HepG2 (cell line): ENCODE measurements around the gene VIT. TPM values are rescaled to one million over a fixed set of nuclear protein-coding genes. Genes with fewer than 3 reads are reported as not detected.

Experiments
- MIXL1 ChIP-seq: IDR thresholded peaks from 2 replicates; pipeline ENCODE4 v1.6.1; 2016
- SOX13 ChIP-seq, 3 experiments: fragments of 450-650 bp in 1 of 3; sonication (generic) in 1 of 3; formaldehyde crosslinking in 1 of 3; IDR thresholded peaks in 2 of 3; conservative IDR thresholded peaks in 1 of 3; 2 replicates each; pipeline versions ENCODE4 v1.5.0 to v1.6.1; 2016 to 2020; ENCODE audit warnings: antibody characterized with exemption in 1 of 3, mild to moderate bottlenecking in 1 of 3, missing compliant biosample characterization in 1 of 3, missing genetic modification reagents in 1 of 3, moderate library complexity in 1 of 3
- SP1 ChIP-seq, 2 experiments: fragments of 450-650 bp in 1 of 2; sonication (generic) in 1 of 2; formaldehyde crosslinking in 1 of 2; IDR thresholded peaks; 2 replicates each; pipeline versions ENCODE4 v1.4.0 to v1.6.1; 2016 to 2020; ENCODE audit warnings: missing genetic modification reagents in 1 of 2
- TBX3 ChIP-seq: fragments of 450-650 bp; IDR thresholded peaks from 2 replicates; pipeline ENCODE4 v1.6.1; 2017; ENCODE audit warnings: antibody characterized with exemption, mild to moderate bottlenecking, inconsistent platforms, borderline replicate concordance
- XRCC5 ChIP-seq: fragments of 200-400 bp; formaldehyde crosslinking; optimal IDR thresholded peaks from 2 replicates; pipeline ENCODE3; 2017; ENCODE audit warnings: mild to moderate bottlenecking, low read length
- ZNF17 ChIP-seq: sonication (generic); formaldehyde crosslinking; IDR thresholded peaks from 2 replicates; pipeline ENCODE4 v1.5.0; 2020; ENCODE audit warnings: mild to moderate bottlenecking, missing genetic modification reagents
- ZNF530 ChIP-seq: sonication (generic); formaldehyde crosslinking; IDR thresholded peaks from 2 replicates; pipeline ENCODE4 v1.5.0; 2020; ENCODE audit warnings: low read depth, mild to moderate bottlenecking, missing genetic modification reagents
- ZNF564 ChIP-seq: sonication (generic); formaldehyde crosslinking; IDR thresholded peaks from 2 replicates; pipeline ENCODE4 v1.8.1; 2023; ENCODE audit warnings: mild to moderate bottlenecking, missing genetic modification reagents
- ZNF740 ChIP-seq: sonication (generic); formaldehyde crosslinking; IDR thresholded peaks from 2 replicates; pipeline ENCODE4 v1.4.0; 2020; ENCODE audit warnings: missing genetic modification reagents
- polyA plus RNA-seq, 8 experiments: library from polyadenylated mRNA; depleted of rRNA in 3 of 8; stranded (reverse) in 7 of 8; unstranded in 1 of 8; fragments of >200 nt; fragmentation: Illumina TruSeq in 4 of 8; extraction: Trizol in 4 of 8; gene quantifications; 2 replicates each; pipeline versions ENCODE4 v1.2.1 to v1.2.3, GENCODE V29; 2011 to 2016; ENCODE audit warnings: low read depth in 4 of 8, missing spikeins in 1 of 8, mixed read lengths in 1 of 8; ENCODE audit not compliant: insufficient read depth in 1 of 8
- total RNA-seq, 5 experiments: library from RNA; depleted of rRNA; stranded (reverse); fragments of >200 nt; fragmentation: Illumina TruSeq; extraction: Trizol; gene quantifications; 2 replicates each; pipeline ENCODE4 v1.2.3, GENCODE V29; 2016; ENCODE audit warnings: low read depth in 1 of 5
- TF ChIP-seq, protein P1 (sequence below): conservative IDR thresholded peaks from 2 replicates; pipeline ENCODE4 v1.6.1; 2018; ENCODE audit warnings: missing genetic modification reagents
- TF ChIP-seq, protein P2 (sequence below): sonication (generic); formaldehyde crosslinking; IDR thresholded peaks from 2 replicates; pipeline ENCODE4 v1.8.0; 2022; ENCODE audit warnings: mild to moderate bottlenecking, missing genetic modification reagents, moderate library complexity
- TF ChIP-seq, protein P3 (sequence below): sonication (generic); formaldehyde crosslinking; conservative IDR thresholded peaks from 2 replicates; pipeline ENCODE4 v1.4.0; 2020; ENCODE audit warnings: missing genetic modification reagents
- TF ChIP-seq, protein P4 (sequence below): sonication (generic); formaldehyde crosslinking; IDR thresholded peaks from 2 replicates; pipeline ENCODE4 v1.4.0; 2020; ENCODE audit warnings: missing genetic modification reagents, borderline replicate concordance
- TF ChIP-seq, protein P5 (sequence below): sonication (generic); formaldehyde crosslinking; IDR thresholded peaks from 2 replicates; pipeline ENCODE4 v1.4.0; 2020; ENCODE audit warnings: missing genetic modification reagents

Gene VIT
- total and polyA plus RNA-seq, 2 of the 13 experiments (the other 11 are each of a cell fraction or from before 2014, with no cell fraction given) = not detected

DNA sequence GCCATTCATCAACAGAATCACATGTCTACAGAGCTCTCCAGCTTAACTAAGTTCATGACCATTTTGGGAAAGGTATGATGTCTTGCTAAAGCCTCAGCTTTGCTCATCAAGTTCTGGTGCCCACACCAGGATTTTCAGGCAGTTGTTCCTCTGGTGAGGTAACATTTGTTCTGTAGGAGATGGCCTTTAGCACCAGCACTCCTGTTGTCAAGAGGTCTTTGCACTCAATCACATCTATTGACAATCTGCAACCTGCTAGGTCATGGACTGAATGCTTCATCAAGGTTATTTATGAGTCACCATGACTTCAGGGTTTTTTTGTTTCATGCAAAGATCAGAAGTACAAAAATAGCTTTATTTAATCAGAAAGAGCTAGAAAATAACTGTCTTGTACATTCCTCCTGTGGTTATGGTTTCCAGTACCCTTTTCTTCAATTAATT lies 36.6 kb upstream of the VIT start (continued):
- TF ChIP-seq XRCC5 (no peak), ZNF17 (CRISPR knock-in tag) (no peak), MIXL1 (peak; percentile 78; the same call in 1 of the 2 replicates), TBX3 (peak; percentile 64; the same call in 1 of the 2 replicates), ZNF530 (CRISPR knock-in tag) (no peak), SOX13 (IDR thresholded peaks at IDR 0.05) (no peak), SOX13 (CRISPR knock-in tag; conservative IDR thresholded peaks at IDR 0.05 in 1 of 2, IDR thresholded peaks at IDR 0.05 in 1 of 2) (peak in 1 of 2 experiments; percentile 89; a peak in 2 of 4 replicates), ZNF740 (CRISPR knock-in tag) (no peak), ZNF564 (CRISPR knock-in tag) (no peak), SP1 (IDR thresholded peaks at IDR 0.05) (no peak), SP1 (CRISPR knock-in tag; IDR thresholded peaks at IDR 0.05) (no peak)
- TF ChIP-seq, protein P1, sequence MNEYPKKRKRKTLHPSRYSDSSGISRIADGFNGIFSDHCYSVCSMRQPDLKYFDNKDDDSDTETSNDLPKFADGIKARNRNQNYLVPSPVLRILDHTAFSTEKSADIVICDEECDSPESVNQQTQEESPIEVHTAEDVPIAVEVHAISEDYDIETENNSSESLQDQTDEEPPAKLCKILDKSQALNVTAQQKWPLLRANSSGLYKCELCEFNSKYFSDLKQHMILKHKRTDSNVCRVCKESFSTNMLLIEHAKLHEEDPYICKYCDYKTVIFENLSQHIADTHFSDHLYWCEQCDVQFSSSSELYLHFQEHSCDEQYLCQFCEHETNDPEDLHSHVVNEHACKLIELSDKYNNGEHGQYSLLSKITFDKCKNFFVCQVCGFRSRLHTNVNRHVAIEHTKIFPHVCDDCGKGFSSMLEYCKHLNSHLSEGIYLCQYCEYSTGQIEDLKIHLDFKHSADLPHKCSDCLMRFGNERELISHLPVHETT = no peak
- TF ChIP-seq, protein P2, sequence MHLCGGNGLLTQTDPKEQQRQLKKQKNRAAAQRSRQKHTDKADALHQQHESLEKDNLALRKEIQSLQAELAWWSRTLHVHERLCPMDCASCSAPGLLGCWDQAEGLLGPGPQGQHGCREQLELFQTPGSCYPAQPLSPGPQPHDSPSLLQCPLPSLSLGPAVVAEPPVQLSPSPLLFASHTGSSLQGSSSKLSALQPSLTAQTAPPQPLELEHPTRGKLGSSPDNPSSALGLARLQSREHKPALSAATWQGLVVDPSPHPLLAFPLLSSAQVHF (CRISPR knock-in tag) = no peak
- TF ChIP-seq, protein P3, sequence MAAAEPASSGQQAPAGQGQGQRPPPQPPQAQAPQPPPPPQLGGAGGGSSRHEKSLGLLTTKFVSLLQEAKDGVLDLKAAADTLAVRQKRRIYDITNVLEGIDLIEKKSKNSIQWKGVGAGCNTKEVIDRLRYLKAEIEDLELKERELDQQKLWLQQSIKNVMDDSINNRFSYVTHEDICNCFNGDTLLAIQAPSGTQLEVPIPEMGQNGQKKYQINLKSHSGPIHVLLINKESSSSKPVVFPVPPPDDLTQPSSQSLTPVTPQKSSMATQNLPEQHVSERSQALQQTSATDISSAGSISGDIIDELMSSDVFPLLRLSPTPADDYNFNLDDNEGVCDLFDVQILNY = no peak
- TF ChIP-seq, protein P4, sequence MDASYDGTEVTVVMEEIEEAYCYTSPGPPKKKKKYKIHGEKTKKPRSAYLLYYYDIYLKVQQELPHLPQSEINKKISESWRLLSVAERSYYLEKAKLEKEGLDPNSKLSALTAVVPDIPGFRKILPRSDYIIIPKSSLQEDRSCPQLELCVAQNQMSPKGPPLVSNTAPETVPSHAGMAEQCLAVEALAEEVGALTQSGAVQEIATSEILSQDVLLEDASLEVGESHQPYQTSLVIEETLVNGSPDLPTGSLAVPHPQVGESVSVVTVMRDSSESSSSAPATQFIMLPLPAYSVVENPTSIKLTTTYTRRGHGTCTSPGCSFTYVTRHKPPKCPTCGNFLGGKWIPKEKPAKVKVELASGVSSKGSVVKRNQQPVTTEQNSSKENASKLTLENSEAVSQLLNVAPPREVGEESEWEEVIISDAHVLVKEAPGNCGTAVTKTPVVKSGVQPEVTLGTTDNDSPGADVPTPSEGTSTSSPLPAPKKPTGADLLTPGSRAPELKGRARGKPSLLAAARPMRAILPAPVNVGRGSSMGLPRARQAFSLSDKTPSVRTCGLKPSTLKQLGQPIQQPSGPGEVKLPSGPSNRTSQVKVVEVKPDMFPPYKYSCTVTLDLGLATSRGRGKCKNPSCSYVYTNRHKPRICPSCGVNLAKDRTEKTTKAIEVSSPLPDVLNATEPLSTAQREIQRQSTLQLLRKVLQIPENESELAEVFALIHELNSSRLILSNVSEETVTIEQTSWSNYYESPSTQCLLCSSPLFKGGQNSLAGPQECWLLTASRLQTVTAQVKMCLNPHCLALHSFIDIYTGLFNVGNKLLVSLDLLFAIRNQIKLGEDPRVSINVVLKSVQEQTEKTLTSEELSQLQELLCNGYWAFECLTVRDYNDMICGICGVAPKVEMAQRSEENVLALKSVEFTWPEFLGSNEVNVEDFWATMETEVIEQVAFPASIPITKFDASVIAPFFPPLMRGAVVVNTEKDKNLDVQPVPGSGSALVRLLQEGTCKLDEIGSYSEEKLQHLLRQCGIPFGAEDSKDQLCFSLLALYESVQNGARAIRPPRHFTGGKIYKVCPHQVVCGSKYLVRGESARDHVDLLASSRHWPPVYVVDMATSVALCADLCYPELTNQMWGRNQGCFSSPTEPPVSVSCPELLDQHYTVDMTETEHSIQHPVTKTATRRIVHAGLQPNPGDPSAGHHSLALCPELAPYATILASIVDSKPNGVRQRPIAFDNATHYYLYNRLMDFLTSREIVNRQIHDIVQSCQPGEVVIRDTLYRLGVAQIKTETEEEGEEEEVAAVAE = no peak
- TF ChIP-seq, protein P5, sequence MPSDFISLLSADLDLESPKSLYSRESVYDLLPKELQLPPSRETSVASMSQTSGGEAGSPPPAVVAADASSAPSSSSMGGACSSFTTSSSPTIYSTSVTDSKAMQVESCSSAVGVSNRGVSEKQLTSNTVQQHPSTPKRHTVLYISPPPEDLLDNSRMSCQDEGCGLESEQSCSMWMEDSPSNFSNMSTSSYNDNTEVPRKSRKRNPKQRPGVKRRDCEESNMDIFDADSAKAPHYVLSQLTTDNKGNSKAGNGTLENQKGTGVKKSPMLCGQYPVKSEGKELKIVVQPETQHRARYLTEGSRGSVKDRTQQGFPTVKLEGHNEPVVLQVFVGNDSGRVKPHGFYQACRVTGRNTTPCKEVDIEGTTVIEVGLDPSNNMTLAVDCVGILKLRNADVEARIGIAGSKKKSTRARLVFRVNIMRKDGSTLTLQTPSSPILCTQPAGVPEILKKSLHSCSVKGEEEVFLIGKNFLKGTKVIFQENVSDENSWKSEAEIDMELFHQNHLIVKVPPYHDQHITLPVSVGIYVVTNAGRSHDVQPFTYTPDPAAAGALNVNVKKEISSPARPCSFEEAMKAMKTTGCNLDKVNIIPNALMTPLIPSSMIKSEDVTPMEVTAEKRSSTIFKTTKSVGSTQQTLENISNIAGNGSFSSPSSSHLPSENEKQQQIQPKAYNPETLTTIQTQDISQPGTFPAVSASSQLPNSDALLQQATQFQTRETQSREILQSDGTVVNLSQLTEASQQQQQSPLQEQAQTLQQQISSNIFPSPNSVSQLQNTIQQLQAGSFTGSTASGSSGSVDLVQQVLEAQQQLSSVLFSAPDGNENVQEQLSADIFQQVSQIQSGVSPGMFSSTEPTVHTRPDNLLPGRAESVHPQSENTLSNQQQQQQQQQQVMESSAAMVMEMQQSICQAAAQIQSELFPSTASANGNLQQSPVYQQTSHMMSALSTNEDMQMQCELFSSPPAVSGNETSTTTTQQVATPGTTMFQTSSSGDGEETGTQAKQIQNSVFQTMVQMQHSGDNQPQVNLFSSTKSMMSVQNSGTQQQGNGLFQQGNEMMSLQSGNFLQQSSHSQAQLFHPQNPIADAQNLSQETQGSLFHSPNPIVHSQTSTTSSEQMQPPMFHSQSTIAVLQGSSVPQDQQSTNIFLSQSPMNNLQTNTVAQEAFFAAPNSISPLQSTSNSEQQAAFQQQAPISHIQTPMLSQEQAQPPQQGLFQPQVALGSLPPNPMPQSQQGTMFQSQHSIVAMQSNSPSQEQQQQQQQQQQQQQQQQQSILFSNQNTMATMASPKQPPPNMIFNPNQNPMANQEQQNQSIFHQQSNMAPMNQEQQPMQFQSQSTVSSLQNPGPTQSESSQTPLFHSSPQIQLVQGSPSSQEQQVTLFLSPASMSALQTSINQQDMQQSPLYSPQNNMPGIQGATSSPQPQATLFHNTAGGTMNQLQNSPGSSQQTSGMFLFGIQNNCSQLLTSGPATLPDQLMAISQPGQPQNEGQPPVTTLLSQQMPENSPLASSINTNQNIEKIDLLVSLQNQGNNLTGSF (CRISPR knock-in tag) = no peak
